NCI-H146 treated with DMSO at 0.1 percent for 48 hours (cell line): Measurements from ENCODE around the gene SOX2.

Experiments used
- DNase-seq: peaks from one replicate; lab custom pipeline; 2025; ENCODE audit not compliant: unreplicated experiment; lab: John Stamatoyannopoulos, UW

SOX2 gene

GRCh38 chr3:181711325-181712135 is at the start of gene SOX2:
SOX2 (plus strand) TSS chr3:181711925; CDS start chr3:181712361, 436 bp downstream.
- DNase-seq, result peak; percentile 100

- DNase-seq, result no peak
Observed at GRCh38 chr3:181683563-181683962, 28.2 kb upstream of the SOX2 start.

GRCh38 chr3:181687190-181687589 is 24.5 kb upstream of the SOX2 start:
- DNase-seq, result no peak

GRCh38 chr3:181687731-181688130 is 24.0 kb upstream of the SOX2 start:
- no peak for DNase-seq

GRCh38 chr3:181689546-181689945 is 22.2 kb upstream of the SOX2 start:
- DNase-seq, result no peak

GRCh38 chr3:181690769-181691168 is 21.0 kb upstream of the SOX2 start:
- DNase-seq, result peak; percentile 87

- DNase-seq, result no peak
Observed at GRCh38 chr3:181691901-181692300, 19.8 kb upstream of the SOX2 start.

GRCh38 chr3:181692311-181693145 is 19.2 kb upstream of the SOX2 start:
- peak; percentile 78 for DNase-seq

- no peak for DNase-seq
Observed at GRCh38 chr3:181693280-181693679, 18.4 kb upstream of the SOX2 start.

- DNase-seq, result no peak
Observed at GRCh38 chr3:181694805-181695660, 16.7 kb upstream of the SOX2 start.

GRCh38 chr3:181695661-181696491 is 15.8 kb upstream of the SOX2 start:
- DNase-seq, result no peak

- DNase-seq, result no peak
Observed at GRCh38 chr3:181696626-181697230, 15.0 kb upstream of the SOX2 start.

- DNase-seq, result peak; percentile 99
Observed at GRCh38 chr3:181698263-181698954, 13.3 kb upstream of the SOX2 start.

- peak; percentile 99 for DNase-seq
Observed at GRCh38 chr3:181699171-181699903, 12.4 kb upstream of the SOX2 start.

- peak; percentile 100 for DNase-seq
Observed at GRCh38 chr3:181700168-181701087, 11.3 kb upstream of the SOX2 start.

GRCh38 chr3:181701096-181701495 is 10.6 kb upstream of the SOX2 start:
- peak; percentile 100 for DNase-seq

- no peak for DNase-seq
Observed at GRCh38 chr3:181703601-181704420, 7.9 kb upstream of the SOX2 start.
